SK-N-SH treated with all-trans-retinoic acid at 6 μM for 48 hours (cell line): ENCODE data around the gene GGA1.

Experiments
- ATAC-seq: fragments of 200-7000 bp; cut with Tn5 transposase; 3 replicates; pipeline ENCODE4 v1.9.1; 2020; ENCODE audit warnings: mild to moderate bottlenecking, moderate library complexity
- ARNTL ChIP-seq: fragments of 450-650 bp; formaldehyde crosslinking; IDR thresholded peaks from 2 replicates; pipeline ENCODE4 v1.5.0; 2020; ENCODE audit warnings: low read depth, mild to moderate bottlenecking, moderate library complexity, borderline replicate concordance
- BACH2 ChIP-seq: fragments of 250-450 bp; sonication (Bioruptor Pico); IDR thresholded peaks from 2 replicates; pipeline ENCODE4 v1.9.0; 2021; ENCODE audit warnings: mild to moderate bottlenecking, borderline replicate concordance
- CREB5 ChIP-seq: fragments of 250-450 bp; sonication (Bioruptor Pico); IDR thresholded peaks from 2 replicates; pipeline ENCODE4 v1.5.1; 2020; ENCODE audit warnings: low read depth, mild to moderate bottlenecking, moderate library complexity
- CSDC2 ChIP-seq: fragments of 250-450 bp; sonication (Bioruptor Pico); IDR thresholded peaks from 2 replicates; pipeline ENCODE4 v1.5.0; 2020; ENCODE audit warnings: mild to moderate bottlenecking, moderate library complexity
- CSRNP3 ChIP-seq: fragments of 250-450 bp; sonication (Bioruptor Pico); IDR thresholded peaks from 2 replicates; pipeline ENCODE4 v1.5.1; 2021; ENCODE audit warnings: mild to moderate bottlenecking, moderate library complexity
- GLIS3 ChIP-seq: fragments of 250-450 bp; sonication (Bioruptor Pico); IDR thresholded peaks from 2 replicates; pipeline ENCODE4 v1.5.0; 2020; ENCODE audit warnings: mild to moderate bottlenecking, moderate library complexity
- OSR1 ChIP-seq: fragments of 250-450 bp; sonication (Bioruptor Pico); IDR thresholded peaks from 2 replicates; pipeline ENCODE4 v1.8.0; 2022; ENCODE audit warnings: moderate library complexity, mild to moderate bottlenecking, inconsistent platforms
- PATZ1 ChIP-seq: fragments of 250-450 bp; sonication (Bioruptor Pico); IDR thresholded peaks from 2 replicates; pipeline ENCODE4 v1.8.0; 2020; ENCODE audit warnings: mild to moderate bottlenecking, moderate library complexity, borderline replicate concordance
- POU6F1 ChIP-seq: fragments of 250-450 bp; sonication (Bioruptor Pico); IDR thresholded peaks from 2 replicates; pipeline ENCODE4 v1.8.0; 2021; ENCODE audit warnings: low read depth, mild to moderate bottlenecking, moderate library complexity, borderline replicate concordance
- PPARA ChIP-seq: fragments of 250-450 bp; sonication (Bioruptor Pico); IDR thresholded peaks from 2 replicates; pipeline ENCODE4 v1.5.0; 2020; ENCODE audit warnings: mild to moderate bottlenecking, borderline replicate concordance
- RARB ChIP-seq: fragments of 250-450 bp; sonication (Bioruptor Pico); IDR thresholded peaks from 2 replicates; pipeline ENCODE4 v1.8.0; 2021; ENCODE audit warnings: mild to moderate bottlenecking, moderate library complexity
- SNAI2 ChIP-seq: fragments of 250-450 bp; sonication (Bioruptor Pico); IDR thresholded peaks from 2 replicates; pipeline ENCODE4 v1.5.0; 2020; ENCODE audit warnings: mild to moderate bottlenecking, moderate library complexity
- TCF4 ChIP-seq: fragments of 250-450 bp; sonication (Bioruptor Pico); IDR thresholded peaks from 2 replicates; pipeline ENCODE4 v1.8.0; 2021; ENCODE audit warnings: mild to moderate bottlenecking, moderate library complexity, borderline replicate concordance
- TOX ChIP-seq: fragments of 250-450 bp; sonication (Bioruptor Pico); IDR thresholded peaks from 2 replicates; pipeline ENCODE4 v1.8.0; 2021; ENCODE audit warnings: mild to moderate bottlenecking, moderate library complexity, borderline replicate concordance
- TSHZ2 ChIP-seq: fragments of 250-450 bp; sonication (Bioruptor Pico); IDR thresholded peaks from 2 replicates; pipeline ENCODE4 v1.5.0; 2020; ENCODE audit warnings: mild to moderate bottlenecking, moderate library complexity
- ZC3H10 ChIP-seq: fragments of 250-450 bp; sonication (Bioruptor Pico); IDR thresholded peaks from 2 replicates; pipeline ENCODE4 v1.5.1; 2021; ENCODE audit warnings: mild to moderate bottlenecking, moderate library complexity
- ZFP3 ChIP-seq: fragments of 250-450 bp; sonication (Bioruptor Pico); IDR thresholded peaks from 2 replicates; pipeline ENCODE4 v1.5.0; 2020; ENCODE audit warnings: mild to moderate bottlenecking, moderate library complexity
- ZFP30 ChIP-seq: fragments of 450-650 bp; formaldehyde crosslinking; IDR thresholded peaks from 2 replicates; pipeline ENCODE4 v1.5.0; 2022; ENCODE audit warnings: mild to moderate bottlenecking, moderate library complexity
- ZNF565 ChIP-seq: fragments of 450-650 bp; formaldehyde crosslinking; conservative IDR thresholded peaks from 2 replicates; pipeline ENCODE4 v1.5.0; 2020; ENCODE audit warnings: low read depth, mild to moderate bottlenecking, moderate library complexity
- ZNF70 ChIP-seq: fragments of 450-650 bp; formaldehyde crosslinking; IDR thresholded peaks from 2 replicates; pipeline ENCODE4 v1.5.0; 2020; ENCODE audit warnings: mild to moderate bottlenecking, moderate library complexity
- ZNF8 ChIP-seq: fragments of 450-650 bp; formaldehyde crosslinking; IDR thresholded peaks from 2 replicates; pipeline ENCODE4 v1.5.0; 2020; ENCODE audit warnings: mild to moderate bottlenecking, moderate library complexity

Gene GGA1

GRCh38 chr22:37650463-37651136 lies 42.0 kb downstream of the GGA1 start:
- TF ChIP-seq ZNF8 (no peak), ZNF565 (CRISPR knock-in tag) (no peak), TOX (CRISPR knock-in tag) (no peak), SNAI2 (no peak), BACH2 (CRISPR knock-in tag) (no peak), ZC3H10 (CRISPR knock-in tag) (no peak), ZNF70 (CRISPR knock-in tag) (no peak), CREB5 (no peak), TSHZ2 (no peak), POU6F1 (CRISPR knock-in tag) (no peak)
- no peak for ATAC-seq

- TF ChIP-seq TCF4 (no peak), ZFP3 (CRISPR knock-in tag) (no peak), POU6F1 (CRISPR knock-in tag) (no peak), ZFP30 (no peak), SNAI2 (no peak), GLIS3 (CRISPR knock-in tag) (no peak), CSRNP3 (CRISPR knock-in tag) (no peak), OSR1 (no peak), CREB5 (no peak), CSDC2 (CRISPR knock-in tag) (no peak), RARB (no peak), ARNTL (CRISPR knock-in tag) (no peak), PATZ1 (CRISPR knock-in tag) (no peak), PPARA (CRISPR knock-in tag) (no peak), ZC3H10 (CRISPR knock-in tag) (no peak), TSHZ2 (no peak)
- ATAC-seq: no peak
Measured at GRCh38 chr22:37654563-37655251, 46.1 kb downstream of the GGA1 start.
